ENCODE data around the gene COL18A1. TPM values are rescaled to one million over a fixed set of nuclear protein-coding genes. Genes with fewer than 3 reads are reported as not detected.
A peak's percentile ranks its signal among the peaks of the same experiment; 100 is the strongest.

COL18A1 gene
- total RNA-seq, 4 donors from 2014 or later, result 64.7 to 110 (median 98.9) TPM

DNA sequence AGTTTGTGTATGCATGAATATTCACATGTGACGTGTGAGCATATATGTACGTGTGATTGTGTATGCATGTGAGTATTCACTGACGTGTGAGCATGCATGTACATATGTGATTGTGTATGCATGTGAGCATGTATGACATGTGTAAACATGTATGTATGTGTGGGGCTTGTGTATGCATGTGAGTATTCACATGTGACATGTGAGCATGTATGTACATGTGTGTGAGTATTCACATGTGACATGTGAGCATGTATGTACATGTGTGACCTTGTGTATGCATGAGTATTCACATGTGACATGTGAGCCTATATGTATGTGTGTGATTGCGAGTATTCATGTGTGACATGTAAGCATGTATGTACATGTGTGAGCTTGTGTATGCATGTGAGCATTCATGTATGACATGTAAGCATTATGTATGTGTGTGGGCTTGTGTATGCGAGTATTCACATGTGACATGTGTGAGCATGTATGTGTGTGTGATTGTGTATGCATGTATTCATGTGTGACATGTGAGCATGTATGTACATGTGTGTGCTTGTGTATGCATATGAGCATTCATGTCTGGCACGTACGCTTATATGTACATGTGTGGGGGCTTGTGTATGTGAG is 47.8 kb downstream of the COL18A1 start:
- DNase-seq (ENCODE audit: low spot score) (no peak), ATAC-seq (ENCODE audit: low FRiP score) (no peak)
- TF ChIP-seq CTCF (IDR thresholded peaks at IDR 0.05), result no peak

- no peak for TF ChIP-seq CTCF (IDR thresholded peaks at IDR 0.05)
- DNase-seq (ENCODE audit: low spot score) (no peak), ATAC-seq (ENCODE audit: low FRiP score) (no peak)
Measured at GRCh38 chr21:45453308-45453950, 48.5 kb downstream of the COL18A1 start.

GRCh38 chr21:45454060-45454925 is 49.3 kb downstream of the COL18A1 start:
- no peak for TF ChIP-seq CTCF (IDR thresholded peaks at IDR 0.05)
- DNase-seq (ENCODE audit: low spot score) (no peak), ATAC-seq (ENCODE audit: low FRiP score) (no peak)

- DNase-seq (ENCODE audit: low spot score) (no peak), ATAC-seq (ENCODE audit: low FRiP score) (peak; percentile 40)
- TF ChIP-seq CTCF (IDR thresholded peaks at IDR 0.05), result no peak
Measured at GRCh38 chr21:45454926-45455673, 50.1 kb downstream of the COL18A1 start.

DNA sequence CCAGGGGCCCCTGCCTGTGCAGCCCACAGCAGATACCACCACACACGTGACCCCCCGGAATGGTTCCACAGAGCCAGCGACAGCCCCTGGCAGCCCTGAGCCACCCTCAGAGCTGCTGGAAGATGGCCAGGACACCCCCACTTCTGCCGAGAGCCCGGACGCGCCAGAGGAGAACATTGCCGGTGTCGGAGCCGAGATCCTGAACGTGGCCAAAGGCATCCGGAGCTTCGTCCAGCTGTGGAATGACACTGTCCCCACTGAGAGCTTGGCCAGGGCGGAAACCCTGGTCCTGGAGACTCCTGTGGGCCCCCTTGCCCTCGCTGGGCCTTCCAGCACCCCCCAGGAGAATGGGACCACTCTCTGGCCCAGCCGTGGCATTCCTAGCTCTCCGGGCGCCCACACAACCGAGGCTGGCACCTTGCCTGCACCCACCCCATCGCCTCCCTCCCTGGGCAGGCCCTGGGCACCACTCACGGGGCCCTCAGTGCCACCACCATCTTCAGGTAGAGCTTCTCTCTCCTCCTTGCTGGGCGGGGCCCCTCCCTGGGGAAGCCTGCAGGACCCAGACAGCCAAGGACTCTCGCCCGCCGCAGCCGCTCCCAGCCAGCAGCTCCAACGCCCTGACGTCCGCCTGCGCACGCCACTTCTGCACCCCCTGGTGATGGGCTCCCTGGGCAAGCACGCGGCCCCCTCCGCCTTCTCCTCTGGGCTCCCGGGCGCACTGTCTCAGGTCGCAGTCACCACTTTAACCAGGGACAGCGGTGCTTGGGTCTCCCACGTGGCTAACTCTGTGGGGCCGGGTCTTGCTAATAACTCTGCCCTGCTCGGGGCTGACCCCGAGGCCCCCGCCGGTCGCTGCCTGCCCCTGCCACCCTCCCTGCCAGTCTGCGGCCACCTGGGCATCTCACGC is 51.0 kb downstream of the COL18A1 start:
- TF ChIP-seq CTCF (IDR thresholded peaks at IDR 0.05), result no peak
- no peak for DNase-seq (ENCODE audit: low spot score)
- peak; percentile 5 for ATAC-seq (ENCODE audit: low FRiP score)
